HEK293T (cell line): Measurements from ENCODE around the gene LIN54.

ENCODE experiments used
- BHLHE40 ChIP-seq: fragments of 450-650 bp; IDR thresholded peaks from 2 replicates; pipeline ENCODE4 v1.6.1; 2016; ENCODE audit warnings: mild to moderate bottlenecking, moderate library complexity, borderline replicate concordance
- CTBP1 ChIP-seq: fragments of 450-650 bp; IDR thresholded peaks from 2 replicates; pipeline ENCODE4 v1.6.1; 2016; ENCODE audit warnings: borderline replicate concordance
- FOXA1 ChIP-seq: fragments of 450-650 bp; IDR thresholded peaks from 2 replicates; pipeline ENCODE4 v1.6.1; 2016; ENCODE audit warnings: mild to moderate bottlenecking
- FOXK2 ChIP-seq: fragments of 450-650 bp; IDR thresholded peaks from 2 replicates; pipeline ENCODE4 v1.6.1; 2016; ENCODE audit warnings: mild to moderate bottlenecking
- HDGF ChIP-seq: fragments of 450-650 bp; IDR thresholded peaks from 2 replicates; pipeline ENCODE4 v1.6.1; 2017; ENCODE audit warnings: antibody characterized with exemption, borderline replicate concordance
- L3MBTL2 ChIP-seq: fragments of 450-650 bp; conservative IDR thresholded peaks from 2 replicates; pipeline ENCODE4 v1.6.1; 2016; ENCODE audit warnings: mild to moderate bottlenecking
- NFRKB ChIP-seq: fragments of 450-650 bp; IDR thresholded peaks from 2 replicates; pipeline ENCODE4 v1.6.1; 2016; ENCODE audit warnings: mild to moderate bottlenecking, moderate library complexity
- PKNOX1 ChIP-seq: fragments of 450-650 bp; IDR thresholded peaks from 2 replicates; pipeline ENCODE4 v1.6.1; 2016
- SUZ12 ChIP-seq: fragments of 450-650 bp; IDR thresholded peaks from 2 replicates; pipeline ENCODE4 v1.6.1; 2016; ENCODE audit warnings: mild to moderate bottlenecking
- TARDBP ChIP-seq: fragments of 450-650 bp; IDR thresholded peaks from 2 replicates; pipeline ENCODE4 v1.6.1; 2016

GRCh38 chr4:83046693-83047473 is 36.3 kb upstream of the LIN54 start:
- no peak for TF ChIP-seq TARDBP
- TF ChIP-seq FOXA1, result no peak
- TF ChIP-seq SUZ12, result no peak
- TF ChIP-seq HDGF, result no peak
- TF ChIP-seq BHLHE40, result no peak
- no peak for TF ChIP-seq FOXK2
- TF ChIP-seq L3MBTL2, result no peak
- TF ChIP-seq NFRKB, result no peak
- no peak for TF ChIP-seq CTBP1
- no peak for TF ChIP-seq PKNOX1
